ENCODE data around the gene FAM13A. TPM values are rescaled to one million over a fixed set of nuclear protein-coding genes. Genes with fewer than 3 reads are reported as not detected.

The FAM13A gene
- total RNA-seq, 1 donor from 2014 or later: 33.4 TPM

DNA sequence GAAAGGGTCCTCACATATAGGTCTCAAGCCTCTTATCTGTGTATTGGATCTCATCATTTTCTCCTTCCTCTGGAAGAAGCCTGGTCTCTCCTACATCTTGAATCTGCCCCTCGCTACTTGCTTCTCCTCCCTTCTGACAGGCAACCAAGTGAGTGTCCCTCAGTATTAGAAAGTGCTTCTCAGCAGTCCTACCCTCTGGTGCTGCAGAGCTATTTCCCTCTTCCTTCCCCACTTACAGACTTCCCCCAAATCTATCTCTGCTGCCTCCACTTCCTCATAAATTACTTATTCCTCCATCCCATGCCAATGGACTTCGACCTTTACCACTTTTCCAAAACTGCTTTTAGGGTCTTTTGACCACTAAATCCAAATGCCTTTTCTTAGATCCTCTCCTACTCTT is 230.2 kb downstream of the FAM13A start:
- no peaks in the 10 kb centered on the region for H3K9me3 ChIP-seq
- intact Hi-C loops (cut with DNase I): no loop called here
- H3K4me1 ChIP-seq: peaks cover 12% of the 10 kb centered on the region
- no peaks in the 10 kb centered on the region for H3K27me3 ChIP-seq
- no peak overlapping the region for H3K4me3 ChIP-seq
- TF ChIP-seq, protein P1, sequence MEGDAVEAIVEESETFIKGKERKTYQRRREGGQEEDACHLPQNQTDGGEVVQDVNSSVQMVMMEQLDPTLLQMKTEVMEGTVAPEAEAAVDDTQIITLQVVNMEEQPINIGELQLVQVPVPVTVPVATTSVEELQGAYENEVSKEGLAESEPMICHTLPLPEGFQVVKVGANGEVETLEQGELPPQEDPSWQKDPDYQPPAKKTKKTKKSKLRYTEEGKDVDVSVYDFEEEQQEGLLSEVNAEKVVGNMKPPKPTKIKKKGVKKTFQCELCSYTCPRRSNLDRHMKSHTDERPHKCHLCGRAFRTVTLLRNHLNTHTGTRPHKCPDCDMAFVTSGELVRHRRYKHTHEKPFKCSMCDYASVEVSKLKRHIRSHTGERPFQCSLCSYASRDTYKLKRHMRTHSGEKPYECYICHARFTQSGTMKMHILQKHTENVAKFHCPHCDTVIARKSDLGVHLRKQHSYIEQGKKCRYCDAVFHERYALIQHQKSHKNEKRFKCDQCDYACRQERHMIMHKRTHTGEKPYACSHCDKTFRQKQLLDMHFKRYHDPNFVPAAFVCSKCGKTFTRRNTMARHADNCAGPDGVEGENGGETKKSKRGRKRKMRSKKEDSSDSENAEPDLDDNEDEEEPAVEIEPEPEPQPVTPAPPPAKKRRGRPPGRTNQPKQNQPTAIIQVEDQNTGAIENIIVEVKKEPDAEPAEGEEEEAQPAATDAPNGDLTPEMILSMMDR (IDR thresholded peaks at IDR 0.05): no peak
- H3K36me3 ChIP-seq: no peaks in the 10 kb centered on the region
- no peak overlapping the region for H3K27ac ChIP-seq
- DNase-seq: no peak
- no peak for ATAC-seq

- intact Hi-C loops (cut with DNase I): no loop called here
- H3K36me3 ChIP-seq: no peaks in the 10 kb centered on the region
- H3K27ac ChIP-seq: no peak overlapping the region
- DNase-seq (no peak), ATAC-seq (no peak)
- H3K9me3 ChIP-seq: no peaks in the 10 kb centered on the region
- TF ChIP-seq, protein P1 (IDR thresholded peaks at IDR 0.05): no peak
- no peak overlapping the region for H3K4me3 ChIP-seq
- H3K27me3 ChIP-seq: no peaks in the 10 kb centered on the region
- H3K4me1 ChIP-seq: peaks cover 12% of the 10 kb centered on the region
Measured at GRCh38 chr4:88825931-88826330, 231.1 kb downstream of the FAM13A start.

- Histone ChIP-seq H3K4me1 (peaks cover 14% of the 10 kb centered on the region), H3K27ac (peak overlapping the region; percentile 91), H3K27me3 (no peaks in the 10 kb centered on the region), H3K36me3 (no peaks in the 10 kb centered on the region), H3K4me3 (peak overlapping the region; percentile 65), H3K9me3 (no peaks in the 10 kb centered on the region)
- intact Hi-C loops (cut with DNase I): no loop called here
- DNase-seq (peak; percentile 89), ATAC-seq (peak; percentile 98)
- TF ChIP-seq, protein P1 (IDR thresholded peaks at IDR 0.05): no peak
Measured at GRCh38 chr4:88823058-88823919, 233.7 kb downstream of the FAM13A start.

- no peaks in the 10 kb centered on the region for H3K27me3 ChIP-seq
- peak overlapping the region; percentile 91 for H3K27ac ChIP-seq
- H3K36me3 ChIP-seq: no peaks in the 10 kb centered on the region
- DNase-seq: no peak
- ATAC-seq: no peak
- TF ChIP-seq, protein P1 (IDR thresholded peaks at IDR 0.05): no peak
- peak overlapping the region; percentile 65 for H3K4me3 ChIP-seq
- intact Hi-C loops (cut with DNase I): no loop called here
- no peaks in the 10 kb centered on the region for H3K9me3 ChIP-seq
- H3K4me1 ChIP-seq: peaks cover 14% of the 10 kb centered on the region
Measured at GRCh38 chr4:88822034-88822789, 234.8 kb downstream of the FAM13A start.

DNA sequence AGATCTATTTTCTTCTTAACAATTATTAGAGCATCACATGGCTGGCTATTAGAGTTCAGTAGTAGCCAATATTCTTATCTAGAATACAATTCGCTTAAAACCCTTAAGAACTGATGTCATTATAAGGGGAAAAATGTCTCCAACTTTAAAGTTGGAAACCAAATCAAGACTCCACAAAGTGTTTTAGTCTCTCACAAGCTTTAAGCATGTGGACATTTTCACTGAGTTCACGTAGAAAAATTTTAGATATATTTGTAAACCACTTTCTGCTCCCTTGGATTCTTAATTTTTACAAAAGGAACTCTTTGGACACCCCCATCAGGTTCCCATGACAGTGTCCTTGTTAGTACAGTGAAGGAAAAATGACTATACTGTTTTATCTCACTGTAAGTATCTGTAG is 235.5 kb downstream of the FAM13A start:
- Histone ChIP-seq H3K36me3 (no peaks in the 10 kb centered on the region), H3K4me3 (peak overlapping the region; percentile 65), H3K27me3 (no peaks in the 10 kb centered on the region), H3K4me1 (peaks cover 19% of the 10 kb centered on the region), H3K27ac (peak overlapping the region; percentile 91), H3K9me3 (no peaks in the 10 kb centered on the region)
- TF ChIP-seq, protein P1 (IDR thresholded peaks at IDR 0.05): no peak
- intact Hi-C loops (cut with DNase I): no loop called here
- no peak for ATAC-seq
- DNase-seq: no peak

Data from upper lobe of right lung (tissue), 1 donor.